Endothelial cell (in vitro differentiated cells): Measurements from ENCODE around the gene PI4KA. TPM values are rescaled to one million over a fixed set of nuclear protein-coding genes. Genes with fewer than 3 reads are reported as not detected.
A peak's percentile ranks its signal among the peaks of the same experiment; 100 is the strongest.

Source experiments
- DNase-seq: peaks from one replicate; pipeline ENCODE4 v3.0.0; 2021; ENCODE audit warnings: low spot score
- H3K27ac Mint-ChIP-seq: one replicate; pipeline ENCODE4 v1.8.0; 2021; ENCODE audit warnings: mixed read lengths, inconsistent platforms; ENCODE audit not compliant: unreplicated experiment
- H3K27me3 Mint-ChIP-seq: one replicate; pipeline ENCODE4 v1.8.0; 2021; ENCODE audit warnings: mild to moderate bottlenecking, moderate library complexity, mixed read lengths, inconsistent platforms; ENCODE audit not compliant: unreplicated experiment
- H3K36me3 Mint-ChIP-seq: one replicate; pipeline ENCODE4 v1.8.0; 2021; ENCODE audit warnings: mild to moderate bottlenecking, low read depth, mixed read lengths, inconsistent platforms; ENCODE audit not compliant: unreplicated experiment
- H3K4me1 Mint-ChIP-seq: one replicate; pipeline ENCODE4 v1.8.0; 2021; ENCODE audit warnings: mild to moderate bottlenecking, mixed read lengths, inconsistent platforms; ENCODE audit not compliant: unreplicated experiment
- H3K4me3 Mint-ChIP-seq: one replicate; pipeline ENCODE4 v1.8.0; 2021; ENCODE audit warnings: mild to moderate bottlenecking, mixed read lengths, inconsistent platforms; ENCODE audit not compliant: unreplicated experiment
- H3K9me3 Mint-ChIP-seq: one replicate; pipeline ENCODE4 v1.8.0; 2021; ENCODE audit warnings: mixed read lengths, inconsistent platforms; ENCODE audit not compliant: unreplicated experiment
- CTCF ChIP-seq: fragments of 200-600 bp; sonication (generic); IDR thresholded peaks from one replicate; pipeline ENCODE4 v1.5.0; 2021; ENCODE audit warnings: antibody characterized with exemption; ENCODE audit not compliant: unreplicated experiment
- total RNA-seq: library from RNA; stranded (reverse); fragmentation: NEBNext Ultra II Directional; extraction: Animal tissue kit (Norgen Biotek cat#: 25700); gene quantifications from one replicate; pipeline ENCODE4 v1.2.1, GENCODE V29; 2021; ENCODE audit not compliant: unreplicated experiment

The PI4KA gene
- total RNA-seq, 1 donor from 2014 or later, result 65.3 TPM

GRCh38 chr22:20859615-20860014, 1.0 kb upstream of the PI4KA start:
- Mint-ChIP-seq H3K36me3 (peaks cover 8% of the 10 kb centered on the region), H3K27ac (peak overlapping the region; percentile 48), H3K4me1 (peaks cover 16% of the 10 kb centered on the region), H3K9me3 (no peaks in the 10 kb centered on the region), H3K27me3 (peaks cover 9% of the 10 kb centered on the region), H3K4me3 (peak overlapping the region; percentile 92)
- DNase-seq, result no peak
- TF ChIP-seq CTCF, result no peak

GRCh38 chr22:20857838-20858614, 585 bp downstream of the PI4KA start:
- H3K27me3 Mint-ChIP-seq, result peaks cover 8% of the 10 kb centered on the region
- peak overlapping the region; percentile 94 for H3K4me3 Mint-ChIP-seq
- peaks cover 16% of the 10 kb centered on the region for H3K4me1 Mint-ChIP-seq
- H3K36me3 Mint-ChIP-seq, result peaks cover 4% of the 10 kb centered on the region
- DNase-seq, result peak; percentile 85
- peak overlapping the region; percentile 28 for H3K27ac Mint-ChIP-seq
- TF ChIP-seq CTCF, result no peak
- H3K9me3 Mint-ChIP-seq, result no peaks in the 10 kb centered on the region

- peaks cover 3% of the 10 kb centered on the region for H3K36me3 Mint-ChIP-seq
- no peaks in the 10 kb centered on the region for H3K9me3 Mint-ChIP-seq
Observed at GRCh38 chr22:20857247-20857643, 1.4 kb downstream of the PI4KA start.

GRCh38 chr22:20853236-20853660, 5.4 kb downstream of the PI4KA start:
- peaks cover 3% of the 10 kb centered on the region for H3K27me3 Mint-ChIP-seq
- H3K9me3 Mint-ChIP-seq, result no peaks in the 10 kb centered on the region
- no peak for DNase-seq
- no peak overlapping the region for H3K27ac Mint-ChIP-seq
- peaks cover 8% of the 10 kb centered on the region for H3K4me1 Mint-ChIP-seq
- TF ChIP-seq CTCF, result no peak
- H3K4me3 Mint-ChIP-seq, result no peak overlapping the region
- H3K36me3 Mint-ChIP-seq, result no peaks in the 10 kb centered on the region

More at GRCh38 chr22:20857247-20857643, 1.4 kb downstream of the PI4KA start:
- TF ChIP-seq CTCF, result no peak
- peak overlapping the region; percentile 94 for H3K4me3 Mint-ChIP-seq
- DNase-seq, result no peak
- H3K4me1 Mint-ChIP-seq, result peaks cover 16% of the 10 kb centered on the region
- peaks cover 8% of the 10 kb centered on the region for H3K27me3 Mint-ChIP-seq
- no peak overlapping the region for H3K27ac Mint-ChIP-seq

- H3K4me1 Mint-ChIP-seq, result peaks cover 2% of the 10 kb centered on the region
- TF ChIP-seq CTCF, result no peak
- H3K27me3 Mint-ChIP-seq, result no peaks in the 10 kb centered on the region
- H3K27ac Mint-ChIP-seq, result no peak overlapping the region
- H3K36me3 Mint-ChIP-seq, result no peaks in the 10 kb centered on the region
- DNase-seq, result no peak
- H3K9me3 Mint-ChIP-seq, result no peaks in the 10 kb centered on the region
- no peak overlapping the region for H3K4me3 Mint-ChIP-seq
Observed at GRCh38 chr22:20852503-20852902, 6.1 kb downstream of the PI4KA start.
